Vagina (tissue), 2 donors: ENCODE results near the gene CCDC126.

ENCODE experiments used
- CTCF ChIP-seq, 3 experiments: fragments of 450-650 bp in 2 of 3; fragments of 200-600 bp in 1 of 3; sonication (generic) in 1 of 3; IDR thresholded peaks; one replicate each; pipeline ENCODE4 v1.5.1; 2017 to 2019; ENCODE audit warnings: antibody characterized with exemption in 3 of 3, mild to moderate bottlenecking in 2 of 3, moderate library complexity in 2 of 3
- POLR2A ChIP-seq, 2 donors: fragments of 450-650 bp; IDR thresholded peaks; one replicate each; pipeline ENCODE4 v1.6.1; 2017; ENCODE audit warnings: antibody characterized with exemption in 2 of 2, mild to moderate bottlenecking in 2 of 2, moderate library complexity in 2 of 2
- POLR2AphosphoS5 ChIP-seq, 2 donors: sonication (generic); formaldehyde crosslinking; IDR thresholded peaks; one replicate each; pipeline ENCODE4 v1.9.0; 2017; ENCODE audit warnings: antibody characterized with exemption in 2 of 2, mild to moderate bottlenecking in 2 of 2, low read depth in 1 of 2; ENCODE audit not compliant: insufficient read depth in 1 of 2

- TF ChIP-seq CTCF (IDR thresholded peaks at IDR 0.05) (no peak), POLR2AphosphoS5 (IDR thresholded peaks at IDR 0.05; ENCODE audit: insufficient read depth in 1 of 2, low read depth in 1 of 2) (no peak), POLR2A (IDR thresholded peaks at IDR 0.05) (no peak)
Observed at GRCh38 chr7:23633417-23633816, 36.2 kb downstream of the CCDC126 start.
